C4-2B (cell line): Measurements from ENCODE around the gene BEAN1.

Experiments
- ZFX ChIP-seq: fragments of 450-650 bp; IDR thresholded peaks from 2 replicates; pipeline ENCODE4 v1.6.1; 2017
- TF ChIP-seq, protein P1 (sequence below): fragments of 450-650 bp; conservative IDR thresholded peaks from 2 replicates; pipeline ENCODE4 v1.5.1; 2017; ENCODE audit warnings: mild to moderate bottlenecking

DNA sequence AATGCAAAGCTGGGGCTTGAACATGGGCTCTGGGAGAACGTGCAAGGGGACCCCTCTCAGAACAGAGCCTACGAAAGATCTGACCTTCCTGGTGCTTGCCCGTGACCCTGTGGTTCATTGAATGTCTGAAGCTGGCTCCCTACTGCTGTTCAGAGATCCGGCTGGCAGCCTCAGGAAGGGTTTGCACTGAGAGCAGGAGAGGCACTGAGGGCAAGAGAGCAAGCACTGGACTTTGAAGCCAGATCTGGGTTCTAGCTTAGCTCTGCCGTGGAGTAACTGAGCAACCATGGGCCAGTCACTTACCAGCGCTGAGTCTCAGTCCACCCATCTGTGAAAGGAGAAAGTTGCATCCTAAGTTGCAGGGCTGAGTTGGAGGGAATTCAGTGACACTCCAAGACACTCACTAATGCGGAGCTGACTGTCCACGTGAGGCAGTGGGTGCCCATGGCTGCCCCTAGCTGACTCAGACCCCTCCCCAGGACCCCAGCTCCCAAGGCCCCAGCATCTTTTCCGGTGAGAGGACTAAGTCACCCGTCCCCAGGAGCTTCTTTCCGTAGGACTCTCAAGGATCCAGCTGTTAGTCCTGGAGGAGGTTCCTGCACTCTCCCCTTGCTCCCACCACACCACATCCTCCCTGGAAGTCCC lies 41.3 kb downstream of the BEAN1 start:
- TF ChIP-seq, protein P1, sequence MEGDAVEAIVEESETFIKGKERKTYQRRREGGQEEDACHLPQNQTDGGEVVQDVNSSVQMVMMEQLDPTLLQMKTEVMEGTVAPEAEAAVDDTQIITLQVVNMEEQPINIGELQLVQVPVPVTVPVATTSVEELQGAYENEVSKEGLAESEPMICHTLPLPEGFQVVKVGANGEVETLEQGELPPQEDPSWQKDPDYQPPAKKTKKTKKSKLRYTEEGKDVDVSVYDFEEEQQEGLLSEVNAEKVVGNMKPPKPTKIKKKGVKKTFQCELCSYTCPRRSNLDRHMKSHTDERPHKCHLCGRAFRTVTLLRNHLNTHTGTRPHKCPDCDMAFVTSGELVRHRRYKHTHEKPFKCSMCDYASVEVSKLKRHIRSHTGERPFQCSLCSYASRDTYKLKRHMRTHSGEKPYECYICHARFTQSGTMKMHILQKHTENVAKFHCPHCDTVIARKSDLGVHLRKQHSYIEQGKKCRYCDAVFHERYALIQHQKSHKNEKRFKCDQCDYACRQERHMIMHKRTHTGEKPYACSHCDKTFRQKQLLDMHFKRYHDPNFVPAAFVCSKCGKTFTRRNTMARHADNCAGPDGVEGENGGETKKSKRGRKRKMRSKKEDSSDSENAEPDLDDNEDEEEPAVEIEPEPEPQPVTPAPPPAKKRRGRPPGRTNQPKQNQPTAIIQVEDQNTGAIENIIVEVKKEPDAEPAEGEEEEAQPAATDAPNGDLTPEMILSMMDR = no peak
- TF ChIP-seq ZFX = no peak
